ENCODE measurements around the gene LRRTM4.

DNA sequence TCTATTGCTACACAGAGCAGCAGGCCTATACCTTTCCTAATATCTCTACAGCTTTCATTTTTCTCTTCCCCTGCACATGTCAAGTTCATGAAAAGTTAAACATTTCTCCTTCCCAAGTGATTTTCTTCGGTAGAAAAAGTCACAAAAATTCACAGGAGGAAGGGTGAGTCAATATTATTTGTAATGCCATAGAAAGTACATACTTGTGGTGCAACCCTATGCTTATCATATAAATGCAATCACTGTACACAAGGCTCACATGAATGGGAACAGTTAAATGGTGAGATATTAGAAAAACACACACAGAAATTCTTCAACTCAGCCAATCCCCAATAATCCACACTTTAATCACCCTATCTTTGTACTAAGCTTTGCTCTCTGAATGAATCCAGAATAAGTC lies 651.6 kb downstream of the LRRTM4 start:
- TF ChIP-seq, protein P1, sequence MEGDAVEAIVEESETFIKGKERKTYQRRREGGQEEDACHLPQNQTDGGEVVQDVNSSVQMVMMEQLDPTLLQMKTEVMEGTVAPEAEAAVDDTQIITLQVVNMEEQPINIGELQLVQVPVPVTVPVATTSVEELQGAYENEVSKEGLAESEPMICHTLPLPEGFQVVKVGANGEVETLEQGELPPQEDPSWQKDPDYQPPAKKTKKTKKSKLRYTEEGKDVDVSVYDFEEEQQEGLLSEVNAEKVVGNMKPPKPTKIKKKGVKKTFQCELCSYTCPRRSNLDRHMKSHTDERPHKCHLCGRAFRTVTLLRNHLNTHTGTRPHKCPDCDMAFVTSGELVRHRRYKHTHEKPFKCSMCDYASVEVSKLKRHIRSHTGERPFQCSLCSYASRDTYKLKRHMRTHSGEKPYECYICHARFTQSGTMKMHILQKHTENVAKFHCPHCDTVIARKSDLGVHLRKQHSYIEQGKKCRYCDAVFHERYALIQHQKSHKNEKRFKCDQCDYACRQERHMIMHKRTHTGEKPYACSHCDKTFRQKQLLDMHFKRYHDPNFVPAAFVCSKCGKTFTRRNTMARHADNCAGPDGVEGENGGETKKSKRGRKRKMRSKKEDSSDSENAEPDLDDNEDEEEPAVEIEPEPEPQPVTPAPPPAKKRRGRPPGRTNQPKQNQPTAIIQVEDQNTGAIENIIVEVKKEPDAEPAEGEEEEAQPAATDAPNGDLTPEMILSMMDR (IDR thresholded peaks at IDR 0.05 in 4 of 5, conservative IDR thresholded peaks at IDR 0.05 in 1 of 5) = no peak
- TF ChIP-seq POLR2A (IDR thresholded peaks at IDR 0.05) = no peak

Measured in gastrocnemius medialis (tissue), 4 donors.